ENCODE measurements around the gene SUV39H2. TPM values are rescaled to one million over a fixed set of nuclear protein-coding genes. Genes with fewer than 3 reads are reported as not detected.

Gene SUV39H2
- total and polyA plus RNA-seq, 2 experiments from 2014 or later = 8.0 to 15.5 TPM

- WGBS (ENCODE audit: low lambda C conversion rate, missing lambda C conversion rate) = 24% methylated on average over 14 of the region's 14 CpGs
- Histone ChIP-seq H3K79me2 (peaks cover 34% of the 10 kb centered on the region), H3K4me3 (peak overlapping the region; percentile 16), H3K27me3 (no peaks in the 10 kb centered on the region), H3K36me3 (replicated peaks; ENCODE audit: insufficient read depth, low read depth) (no peaks in the 10 kb centered on the region), H3K9me2 (replicated peaks; ENCODE audit: insufficient read depth) (no peaks in the 10 kb centered on the region), H3K27ac (peak overlapping the region; percentile 93), H3K4me1 (ENCODE audit: insufficient read depth) (peaks cover 9% of the 10 kb centered on the region), H3K4me2 (peak overlapping the region; percentile 78), H3K9me3 (ENCODE audit: low read depth) (no peaks in the 10 kb centered on the region), H4K20me1 (ENCODE audit: insufficient read depth, poor library complexity, severe bottlenecking) (no peaks in the 10 kb centered on the region), H2AFZ (peak overlapping the region; percentile 72)
- TF ChIP-seq, protein P1, sequence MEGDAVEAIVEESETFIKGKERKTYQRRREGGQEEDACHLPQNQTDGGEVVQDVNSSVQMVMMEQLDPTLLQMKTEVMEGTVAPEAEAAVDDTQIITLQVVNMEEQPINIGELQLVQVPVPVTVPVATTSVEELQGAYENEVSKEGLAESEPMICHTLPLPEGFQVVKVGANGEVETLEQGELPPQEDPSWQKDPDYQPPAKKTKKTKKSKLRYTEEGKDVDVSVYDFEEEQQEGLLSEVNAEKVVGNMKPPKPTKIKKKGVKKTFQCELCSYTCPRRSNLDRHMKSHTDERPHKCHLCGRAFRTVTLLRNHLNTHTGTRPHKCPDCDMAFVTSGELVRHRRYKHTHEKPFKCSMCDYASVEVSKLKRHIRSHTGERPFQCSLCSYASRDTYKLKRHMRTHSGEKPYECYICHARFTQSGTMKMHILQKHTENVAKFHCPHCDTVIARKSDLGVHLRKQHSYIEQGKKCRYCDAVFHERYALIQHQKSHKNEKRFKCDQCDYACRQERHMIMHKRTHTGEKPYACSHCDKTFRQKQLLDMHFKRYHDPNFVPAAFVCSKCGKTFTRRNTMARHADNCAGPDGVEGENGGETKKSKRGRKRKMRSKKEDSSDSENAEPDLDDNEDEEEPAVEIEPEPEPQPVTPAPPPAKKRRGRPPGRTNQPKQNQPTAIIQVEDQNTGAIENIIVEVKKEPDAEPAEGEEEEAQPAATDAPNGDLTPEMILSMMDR (IDR thresholded peaks at IDR 0.05; ENCODE audit: poor library complexity) = no peak
- TF ChIP-seq EZH2 (IDR thresholded peaks at IDR 0.05; ENCODE audit: borderline replicate concordance) (no peak), EZH2phosphoT487 (IDR thresholded peaks at IDR 0.05; ENCODE audit: low read depth, severe bottlenecking, unreplicated experiment) (no peak)
- DNase-seq (ENCODE audit: low spot score) = no peak
Measured at GRCh38 chr10:14837003-14837756, 41.5 kb upstream of the SUV39H2 start.

GRCh38 chr10:14837757-14838581, 40.7 kb upstream of the SUV39H2 start, which contains the start of the genes CDNF, HSPA14 and MSANTD7:
Gene CDNF (minus strand): TSS chr10:14838037. CDS start chr10:14837946, 91 bp downstream.
Gene HSPA14 (plus strand): TSS chr10:14838306. CDS start chr10:14838403, 97 bp downstream.
Gene MSANTD7 (plus strand): TSS chr10:14838306. CDS start chr10:14842285, 3,979 bp downstream.
- Histone ChIP-seq H4K20me1 (ENCODE audit: insufficient read depth, poor library complexity, severe bottlenecking) (no peaks in the 10 kb centered on the region), H3K9me3 (ENCODE audit: low read depth) (no peaks in the 10 kb centered on the region), H3K9me2 (replicated peaks; ENCODE audit: insufficient read depth) (no peaks in the 10 kb centered on the region), H2AFZ (peak within 1 kb of the TSS; percentile 81), H3K27me3 (no peaks in the 10 kb centered on the region), H3K36me3 (replicated peaks; ENCODE audit: insufficient read depth, low read depth) (no peaks in the 10 kb centered on the region), H3K4me2 (peak within 1 kb of the TSS; percentile 94), H3K4me1 (ENCODE audit: insufficient read depth) (peaks cover 9% of the 10 kb centered on the region), H3K79me2 (peaks cover 34% of the 10 kb centered on the region), H3K4me3 (peak within 1 kb of the TSS; percentile 71), H3K27ac (peak within 1 kb of the TSS; percentile 94)
- 1% methylated on average over 70 of the region's 72 CpGs for WGBS (ENCODE audit: low lambda C conversion rate, missing lambda C conversion rate)
- no peak for TF ChIP-seq EZH2phosphoT487 (IDR thresholded peaks at IDR 0.05; ENCODE audit: low read depth, severe bottlenecking, unreplicated experiment)
- TF ChIP-seq, protein P1 (IDR thresholded peaks at IDR 0.05; ENCODE audit: poor library complexity) = peak; percentile 3
- DNase-seq (ENCODE audit: low spot score) = peak; percentile 100

DNA sequence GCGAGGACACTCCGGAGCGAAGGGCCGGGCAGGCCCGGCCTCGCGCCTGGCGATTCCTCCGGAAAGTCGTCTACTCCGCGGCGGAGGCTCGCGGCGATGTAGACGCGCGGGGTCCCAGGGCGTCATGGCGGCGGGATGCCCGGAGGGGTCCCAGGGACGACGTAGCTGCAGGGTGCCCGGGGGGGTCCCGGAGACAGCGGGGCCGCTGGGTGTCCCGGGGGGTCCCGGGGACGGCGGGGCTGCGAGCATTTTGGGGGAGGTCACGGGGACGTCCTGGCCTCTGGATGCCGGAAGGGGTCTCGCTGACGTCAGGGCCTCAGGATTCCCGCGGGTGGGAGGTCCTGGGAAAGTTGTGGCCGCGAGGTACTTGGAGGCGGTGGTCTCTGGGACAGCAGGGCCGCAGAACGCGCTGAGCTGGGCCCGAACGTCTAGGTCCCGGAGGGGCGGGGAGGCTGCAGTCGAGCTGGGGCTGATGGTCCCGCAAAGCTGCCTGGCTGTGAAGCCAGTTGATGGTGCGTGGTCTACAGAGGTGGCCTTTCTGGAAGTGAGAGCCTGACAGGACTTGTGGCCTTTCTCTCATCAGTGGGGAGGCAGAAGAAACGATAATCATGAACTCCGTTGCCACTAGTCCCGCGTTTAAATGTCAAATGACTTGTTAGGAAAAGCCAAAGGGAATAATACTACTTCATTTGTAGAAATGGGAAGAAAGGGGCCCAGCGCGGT, 39.9 kb upstream of the SUV39H2 start:
- Histone ChIP-seq H2AFZ (peak overlapping the region; percentile 81), H3K4me1 (ENCODE audit: insufficient read depth) (peaks cover 9% of the 10 kb centered on the region), H4K20me1 (ENCODE audit: insufficient read depth, poor library complexity, severe bottlenecking) (no peaks in the 10 kb centered on the region), H3K36me3 (replicated peaks; ENCODE audit: insufficient read depth, low read depth) (no peaks in the 10 kb centered on the region), H3K4me2 (peak overlapping the region; percentile 94), H3K4me3 (peak overlapping the region; percentile 71), H3K79me2 (peaks cover 34% of the 10 kb centered on the region), H3K9me2 (replicated peaks; ENCODE audit: insufficient read depth) (no peaks in the 10 kb centered on the region), H3K27me3 (no peaks in the 10 kb centered on the region), H3K27ac (peak overlapping the region; percentile 94), H3K9me3 (ENCODE audit: low read depth) (no peaks in the 10 kb centered on the region)
- peak; percentile 58 for DNase-seq (ENCODE audit: low spot score)
- under 1% methylated on average over 39 of the region's 60 CpGs for WGBS (ENCODE audit: low lambda C conversion rate, missing lambda C conversion rate)
- TF ChIP-seq EZH2 (IDR thresholded peaks at IDR 0.05; ENCODE audit: borderline replicate concordance) (no peak), EZH2phosphoT487 (IDR thresholded peaks at IDR 0.05; ENCODE audit: low read depth, severe bottlenecking, unreplicated experiment) (no peak)

Measured in hepatocyte (in vitro differentiated cells).